Thoracic aorta (tissue), 2 donors: ENCODE data around the gene KRCC1. TPM values are rescaled to one million over a fixed set of nuclear protein-coding genes. Genes with fewer than 3 reads are reported as not detected.

Source experiments
- ATAC-seq: fragments of 150-250 bp; one replicate; pipeline ENCODE4 v1.8.0; 2017; ENCODE audit warnings: low read depth; ENCODE audit not compliant: insufficient number of reproducible peaks, low FRiP score
- DNase-seq: peaks from one replicate; pipeline ENCODE4 v3.0.0-alpha.2; 2020; ENCODE audit warnings: low spot score
- H3K27ac ChIP-seq, 2 donors: fragments of 200-600 bp; sonication (generic); 1 replicate in 1 of 2; 2 replicates in 1 of 2; pipeline ENCODE4 v1.5.1; 2016; ENCODE audit warnings: mild to moderate bottlenecking in 2 of 2, moderate library complexity in 2 of 2
- H3K27me3 ChIP-seq: fragments of 200-600 bp; sonication (generic); replicated peaks from 2 replicates; pipeline ENCODE4 v1.6.0; 2016; ENCODE audit warnings: mild to moderate bottlenecking; ENCODE audit not compliant: insufficient read depth
- H3K36me3 ChIP-seq: fragments of 200-600 bp; sonication (generic); one replicate; pipeline ENCODE4 v1.5.1; 2016
- H3K4me1 ChIP-seq, 2 donors: fragments of 200-600 bp; sonication (generic); 1 replicate in 1 of 2; 2 replicates in 1 of 2; pipeline versions ENCODE4 v1.5.1 to v1.6.0; 2016; ENCODE audit warnings: low read depth in 2 of 2, mild to moderate bottlenecking in 1 of 2; ENCODE audit not compliant: control insufficient read depth in 1 of 2
- H3K4me3 ChIP-seq: fragments of 200-600 bp; sonication (generic); 2 replicates; pipeline ENCODE4 v1.5.1; 2016; ENCODE audit warnings: mild to moderate bottlenecking
- H3K9me3 ChIP-seq: fragments of 200-600 bp; sonication (generic); 2 replicates; pipeline ENCODE4 v1.5.1; 2016
- total RNA-seq, 2 donors: library from RNA; depleted of rRNA; stranded (reverse); fragments of >200 nt; gene quantifications; one replicate each; pipeline versions ENCODE4 v1.1.0 to v1.2.3, GENCODE V29; 2016
- TF ChIP-seq, protein P1 (sequence below): fragments of 200-600 bp; sonication (generic); IDR thresholded peaks from one replicate; pipeline ENCODE4 v1.5.1; 2019; ENCODE audit warnings: antibody characterized with exemption

Gene KRCC1
- total RNA-seq, 2 donors from 2014 or later = 13.8 to 13.9 TPM

DNA sequence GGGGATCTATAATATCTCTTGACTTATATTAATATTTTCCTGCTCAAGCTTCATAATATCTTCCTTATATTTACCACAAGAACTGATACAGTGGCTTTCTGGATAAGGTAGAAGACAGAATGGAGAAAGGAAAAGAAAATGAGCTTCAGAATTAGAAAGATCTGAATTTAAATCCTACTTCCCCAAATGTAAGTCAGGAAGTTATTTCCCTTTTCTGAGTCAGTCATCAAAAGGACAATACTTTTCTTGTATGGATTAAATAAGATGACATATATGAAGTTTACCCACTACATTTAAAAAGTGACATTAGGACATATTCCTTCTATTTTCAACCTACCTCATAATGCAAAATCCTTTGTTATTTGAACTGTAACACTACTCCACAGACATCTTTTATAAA lies 19.0 kb downstream of the KRCC1 start:
- H3K27ac ChIP-seq = no peak overlapping the region
- no peaks in the 10 kb centered on the region for H3K36me3 ChIP-seq
- TF ChIP-seq, protein P1, sequence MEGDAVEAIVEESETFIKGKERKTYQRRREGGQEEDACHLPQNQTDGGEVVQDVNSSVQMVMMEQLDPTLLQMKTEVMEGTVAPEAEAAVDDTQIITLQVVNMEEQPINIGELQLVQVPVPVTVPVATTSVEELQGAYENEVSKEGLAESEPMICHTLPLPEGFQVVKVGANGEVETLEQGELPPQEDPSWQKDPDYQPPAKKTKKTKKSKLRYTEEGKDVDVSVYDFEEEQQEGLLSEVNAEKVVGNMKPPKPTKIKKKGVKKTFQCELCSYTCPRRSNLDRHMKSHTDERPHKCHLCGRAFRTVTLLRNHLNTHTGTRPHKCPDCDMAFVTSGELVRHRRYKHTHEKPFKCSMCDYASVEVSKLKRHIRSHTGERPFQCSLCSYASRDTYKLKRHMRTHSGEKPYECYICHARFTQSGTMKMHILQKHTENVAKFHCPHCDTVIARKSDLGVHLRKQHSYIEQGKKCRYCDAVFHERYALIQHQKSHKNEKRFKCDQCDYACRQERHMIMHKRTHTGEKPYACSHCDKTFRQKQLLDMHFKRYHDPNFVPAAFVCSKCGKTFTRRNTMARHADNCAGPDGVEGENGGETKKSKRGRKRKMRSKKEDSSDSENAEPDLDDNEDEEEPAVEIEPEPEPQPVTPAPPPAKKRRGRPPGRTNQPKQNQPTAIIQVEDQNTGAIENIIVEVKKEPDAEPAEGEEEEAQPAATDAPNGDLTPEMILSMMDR = no peak
- no peaks in the 10 kb centered on the region for H3K27me3 ChIP-seq
- DNase-seq = no peak
- H3K9me3 ChIP-seq = no peaks in the 10 kb centered on the region
- no peak overlapping the region for H3K4me3 ChIP-seq
- ATAC-seq = no peak
- H3K4me1 ChIP-seq = no peaks in the 10 kb centered on the region

DNA sequence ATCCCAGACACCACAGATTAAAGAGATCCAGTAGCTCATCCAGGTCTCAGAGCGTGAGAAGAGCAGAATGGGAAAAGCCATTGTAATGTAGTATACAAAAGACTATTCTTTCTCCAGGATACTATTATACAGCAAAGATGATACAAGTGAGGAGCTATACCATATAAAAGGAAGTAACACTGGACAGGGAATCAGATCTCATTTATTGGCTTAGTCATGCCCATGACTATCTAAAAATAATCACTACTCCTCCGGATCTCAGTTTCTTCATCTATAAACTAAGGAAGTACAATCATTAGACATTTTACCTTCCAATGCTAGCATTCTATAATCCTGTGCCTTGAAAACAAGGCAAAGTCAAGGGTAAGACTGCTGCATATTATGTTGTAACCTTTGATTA lies 19.4 kb downstream of the KRCC1 start:
- no peak for DNase-seq

DNA sequence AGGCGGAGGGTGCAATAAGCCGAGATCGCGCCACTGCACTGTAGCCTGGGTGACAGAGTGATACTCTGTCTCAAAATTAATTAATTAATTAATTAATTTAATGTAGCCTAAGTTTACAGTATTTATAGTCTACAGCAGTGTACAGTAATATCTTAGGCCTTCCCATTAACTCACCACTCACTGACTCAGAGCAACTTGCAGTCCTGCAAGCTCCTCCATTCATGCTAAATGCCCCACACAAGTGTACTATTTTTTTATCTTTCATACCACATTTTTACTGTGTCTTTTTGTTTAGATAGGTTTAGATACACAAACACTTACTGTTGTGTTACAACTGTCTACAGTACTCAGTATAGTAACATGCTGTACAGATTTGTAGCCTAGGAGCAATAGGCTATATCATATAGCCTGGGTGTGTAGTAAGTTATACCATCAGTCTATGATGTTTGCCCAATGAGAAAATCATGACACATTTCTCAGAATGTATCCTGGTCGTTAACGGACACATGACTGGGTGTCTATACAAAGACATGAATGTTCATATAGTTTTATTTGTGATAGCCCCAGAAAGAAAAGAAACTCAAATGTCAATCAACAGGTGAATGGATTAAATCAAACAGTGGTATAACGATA lies 23.4 kb downstream of the KRCC1 start:
- H3K27ac ChIP-seq = no peak overlapping the region
- peaks cover 13% of the 10 kb centered on the region for H3K36me3 ChIP-seq
- H3K9me3 ChIP-seq = no peaks in the 10 kb centered on the region
- H3K4me3 ChIP-seq = no peak overlapping the region
- TF ChIP-seq, protein P1 = no peak
- H3K27me3 ChIP-seq = no peaks in the 10 kb centered on the region
- H3K4me1 ChIP-seq = no peaks in the 10 kb centered on the region
- DNase-seq (no peak), ATAC-seq (no peak)

More for the DNA sequence above, 19.4 kb downstream of the KRCC1 start:
- Histone ChIP-seq H3K36me3 (no peaks in the 10 kb centered on the region), H3K4me3 (no peak overlapping the region), H3K4me1 (no peaks in the 10 kb centered on the region), H3K9me3 (no peaks in the 10 kb centered on the region), H3K27ac (no peak overlapping the region), H3K27me3 (no peaks in the 10 kb centered on the region)
- ATAC-seq = no peak
- TF ChIP-seq, protein P1 = no peak

DNA sequence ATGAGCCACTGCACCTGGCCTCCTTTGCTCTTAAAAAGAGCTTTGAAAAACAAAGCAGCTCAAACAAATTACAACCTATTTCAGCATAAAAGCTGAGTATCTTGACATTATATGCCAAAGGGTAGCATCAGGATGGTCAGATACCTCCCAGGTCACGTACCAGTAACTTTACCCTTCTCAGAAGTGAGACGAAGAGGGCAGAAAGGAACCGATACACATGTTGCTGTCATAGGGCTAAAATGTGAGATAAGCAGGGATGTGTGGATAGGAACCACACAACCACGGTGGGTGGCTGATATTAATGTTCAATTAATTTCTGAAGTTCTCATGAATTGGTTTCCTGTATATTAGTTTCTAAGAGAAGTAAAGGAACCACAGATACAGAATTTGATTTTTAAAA lies 26.7 kb downstream of the KRCC1 start:
- Histone ChIP-seq H3K9me3 (no peaks in the 10 kb centered on the region), H3K36me3 (peaks cover 13% of the 10 kb centered on the region), H3K27me3 (no peaks in the 10 kb centered on the region), H3K4me1 (no peaks in the 10 kb centered on the region), H3K4me3 (no peak overlapping the region), H3K27ac (no peak overlapping the region)
- ATAC-seq (no peak), DNase-seq (no peak)
- TF ChIP-seq, protein P1 = no peak

DNA sequence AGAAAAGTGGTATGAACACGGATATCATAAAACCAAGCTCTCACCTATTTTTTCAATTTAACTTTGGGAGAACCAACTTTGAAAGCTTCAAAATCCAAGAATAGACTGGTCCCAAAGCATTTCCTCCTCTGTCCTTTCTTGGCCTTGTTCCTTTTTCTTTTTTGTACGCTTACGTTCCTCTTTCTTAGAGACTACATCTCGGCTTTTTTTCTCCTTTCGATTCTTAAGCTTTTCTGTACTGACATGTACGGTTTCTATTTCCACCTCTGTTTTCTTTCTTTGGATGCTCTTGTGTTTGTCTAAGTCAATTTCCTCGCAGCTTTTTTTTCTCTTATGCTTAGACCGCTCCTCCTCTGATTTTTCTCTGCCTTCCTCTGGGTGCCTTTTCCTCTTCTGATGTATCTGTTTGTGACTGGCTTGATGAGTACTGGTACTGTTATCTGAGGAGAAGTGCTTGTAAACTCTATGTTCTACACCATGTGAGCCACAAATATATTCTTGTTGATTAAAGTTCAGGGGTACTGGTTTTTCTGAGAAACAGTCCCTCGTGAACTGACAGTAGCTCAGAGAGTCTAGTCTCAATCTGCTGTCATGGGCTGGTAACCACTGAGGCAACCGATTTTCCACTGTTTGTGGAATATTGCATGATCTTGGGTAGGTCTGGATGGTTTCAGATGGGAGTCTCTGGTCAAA lies 27.7 kb downstream of the KRCC1 start:
- no peak overlapping the region for H3K27ac ChIP-seq
- no peaks in the 10 kb centered on the region for H3K27me3 ChIP-seq
- H3K9me3 ChIP-seq = no peaks in the 10 kb centered on the region
- TF ChIP-seq, protein P1 = no peak
- DNase-seq = no peak
- no peak overlapping the region for H3K4me3 ChIP-seq
- ATAC-seq = no peak
- no peaks in the 10 kb centered on the region for H3K4me1 ChIP-seq
- peaks cover 13% of the 10 kb centered on the region for H3K36me3 ChIP-seq
